ENCODE measurements around the gene RNF224. TPM values are rescaled to one million over a fixed set of nuclear protein-coding genes. Genes with fewer than 3 reads are reported as not detected.
A peak's percentile ranks its signal among the peaks of the same experiment; 100 is the strongest.

The RNF224 gene
- total and polyA plus RNA-seq, 2 experiments from 2014 or later = 0.63 TPM; not detected in 1

GRCh38 chr9:137185921-137186320, 41.4 kb upstream of the RNF224 start (continued):
- no peak for TF ChIP-seq CTCF (conservative IDR thresholded peaks at IDR 0.05; ENCODE audit: low read depth in 2 of 2)
- no peak for TF ChIP-seq JUNB (IDR thresholded peaks at IDR 0.05; ENCODE audit: unreplicated experiment)
- no peak for TF ChIP-seq STAT1 (IDR thresholded peaks at IDR 0.05; ENCODE audit: unreplicated experiment)
- TF ChIP-seq REST (IDR thresholded peaks at IDR 0.05; ENCODE audit: unreplicated experiment) = no peak
- no peak for TF ChIP-seq ETS1 (IDR thresholded peaks at IDR 0.05)

- Histone ChIP-seq H3K9me2 (ENCODE audit: insufficient read depth) (no peaks in the 10 kb centered on the region), H3K36me3 (ENCODE audit: insufficient read depth) (no peaks in the 10 kb centered on the region), H3K4me3 (no peak overlapping the region), H3K79me2 (replicated peaks; ENCODE audit: insufficient read depth) (peaks cover 25% of the 10 kb centered on the region), H3K27me3 (ENCODE audit: insufficient read depth) (no peaks in the 10 kb centered on the region), H3K27ac (ENCODE audit: low read depth) (no peak overlapping the region), H3K4me1 (ENCODE audit: insufficient read depth) (peaks cover 13% of the 10 kb centered on the region), H4K20me1 (replicated peaks; ENCODE audit: insufficient read depth) (0 out of 2 replicates have a peak, but pooled peaks cover 5% of the 10 kb centered on the region), H3K4me2 (no peak overlapping the region), H2AFZ (no peak overlapping the region), H3F3A (replicated peaks; ENCODE audit: low read depth) (0 out of 2 replicates have a peak, but pooled peaks cover 4% of the 10 kb centered on the region)
- Mint-ChIP-seq H3K9me3 (no peaks in the 10 kb centered on the region), H3K4me1 (peaks cover 9% of the 10 kb centered on the region), H3K27ac (no peak overlapping the region), H3K36me3 (ENCODE audit: low read depth) (peaks cover 26% of the 10 kb centered on the region), H3K4me3 (peak overlapping the region; percentile 91; the same call in 2 of the 3 replicates), H3K27me3 (ENCODE audit: insufficient read depth, low read depth, poor library complexity) (peaks cover 13% of the 10 kb centered on the region)
- ATAC-seq (no peak), DNase-seq (ENCODE audit: low spot score) (no peak)
- no peak for TF ChIP-seq REST (IDR thresholded peaks at IDR 0.05; ENCODE audit: unreplicated experiment)
- no peak for TF ChIP-seq CREB1 (CRISPR knock-in tag; IDR thresholded peaks at IDR 0.05; ENCODE audit: low read depth)
- TF ChIP-seq ETS1 (IDR thresholded peaks at IDR 0.05) = no peak
- TF ChIP-seq ZNF114 (CRISPR knock-in tag; IDR thresholded peaks at IDR 0.05) = no peak
- TF ChIP-seq JUNB (IDR thresholded peaks at IDR 0.05; ENCODE audit: unreplicated experiment) = no peak
- TF ChIP-seq POLR2AphosphoS5 (IDR thresholded peaks at IDR 0.05; ENCODE audit: low read depth) = no peak
These were observed 40.9 kb upstream of the RNF224 start for GRCh38 chr9:137186385-137186784.
